BJ (cell line): ENCODE results near the gene CD96. TPM values are rescaled to one million over a fixed set of nuclear protein-coding genes. Genes with fewer than 3 reads are reported as not detected.

Source experiments
- CTCF ChIA-PET: fragments of 350-600 bp; formaldehyde crosslinking; extraction: SDS; loops from one replicate; lab custom pipeline; 2021; ENCODE audit warnings: antibody characterized with exemption, inconsistent platforms; lab: Yijun Ruan, JAX
- POLR2A ChIA-PET: fragments of 300-600 bp; sonication (Branson Sonifier 250); formaldehyde crosslinking; extraction: SDS; loops from one replicate; lab custom pipeline; 2021; ENCODE audit warnings: antibody characterized with exemption; lab: Charles Lee
- DNase-seq: peaks from one replicate; pipeline ENCODE4 v3.0.0-alpha.2; 2011; ENCODE audit warnings: low read depth
- H3K27me3 ChIP-seq: 2 replicates; pipeline ENCODE4 v1.6.0; 2011; ENCODE audit warnings: low read length; ENCODE audit not compliant: control insufficient read depth, insufficient read depth
- H3K36me3 ChIP-seq: 2 replicates; pipeline ENCODE4 v1.5.1; 2011; ENCODE audit warnings: low read length; ENCODE audit not compliant: control insufficient read depth, insufficient read depth
- H3K4me3 ChIP-seq: 2 replicates; pipeline ENCODE4 v1.5.1; 2011; ENCODE audit warnings: low read depth, mild to moderate bottlenecking, control low read depth, low read length
- CTCF ChIP-seq: IDR thresholded peaks from 2 replicates; pipeline ENCODE4 v1.5.1; 2011; ENCODE audit warnings: low read depth, mild to moderate bottlenecking, control low read depth, inconsistent platforms, low read length, moderate library complexity; ENCODE audit not compliant: insufficient read depth
- polyA plus RNA-seq: library from polyadenylated mRNA; depleted of rRNA; stranded (reverse); fragments of >200 nt; gene quantifications from 2 replicates; pipeline ENCODE4 v1.2.3, GENCODE V29; 2011

Gene CD96
- polyA plus RNA-seq, 1 experiment = 0.06 TPM

GRCh38 chr3:111596328-111596727 is 54.3 kb downstream of the CD96 start:
- Histone ChIP-seq H3K4me3 (no peak overlapping the region), H3K27me3 (no peaks in the 10 kb centered on the region), H3K36me3 (no peaks in the 10 kb centered on the region)
- no peak for DNase-seq
- ChIA-PET CTCF (no interaction called here), POLR2A (no interaction called here)
- TF ChIP-seq CTCF = no peak

GRCh38 chr3:111598139-111598538 is 56.1 kb downstream of the CD96 start:
- Histone ChIP-seq H3K36me3 (no peaks in the 10 kb centered on the region), H3K4me3 (no peak overlapping the region), H3K27me3 (no peaks in the 10 kb centered on the region)
- POLR2A ChIA-PET = no interaction called here
- CTCF ChIA-PET = interaction anchor here (1.7 kb wide), 1 partner anchor 7 kb away, joined by 4 read pairs; no protein-coding TSS in a partner anchor
- DNase-seq = no peak
- no peak for TF ChIP-seq CTCF

- ChIA-PET POLR2A (no interaction called here), CTCF (interaction anchor here (1.7 kb wide), 1 partner anchor 8 kb away, joined by 4 read pairs; no protein-coding TSS in a partner anchor)
- no peak for DNase-seq
- Histone ChIP-seq H3K36me3 (no peaks in the 10 kb centered on the region), H3K27me3 (no peaks in the 10 kb centered on the region), H3K4me3 (no peak overlapping the region)
- TF ChIP-seq CTCF = no peak
Observed at GRCh38 chr3:111598552-111598951, 56.6 kb downstream of the CD96 start.

- H3K27me3 ChIP-seq = no peaks in the 10 kb centered on the region
- CTCF ChIA-PET = interaction anchor here (1.2 to 1.3 kb wide), 2 partner anchors 11 to 16 kb away, joined by 3 read pairs; no protein-coding TSS in a partner anchor
- POLR2A ChIA-PET = no interaction called here
- TF ChIP-seq CTCF = no peak
- no peak for DNase-seq
- H3K36me3 ChIP-seq = no peaks in the 10 kb centered on the region
- no peak overlapping the region for H3K4me3 ChIP-seq
Observed at GRCh38 chr3:111601810-111602209, 59.8 kb downstream of the CD96 start.

- H3K4me3 ChIP-seq = no peak overlapping the region
- no peaks in the 10 kb centered on the region for H3K27me3 ChIP-seq
- no peaks in the 10 kb centered on the region for H3K36me3 ChIP-seq
- ChIA-PET CTCF (no interaction called here), POLR2A (no interaction called here)
- no peak for DNase-seq
- TF ChIP-seq CTCF = no peak
Observed at GRCh38 chr3:111603679-111604078, 61.7 kb downstream of the CD96 start.
